ENCODE measurements around the gene SPTBN5.

- TF ChIP-seq CTCF (IDR thresholded peaks at IDR 0.05) = no peak
- no peak for TF ChIP-seq POLR2A (IDR thresholded peaks at IDR 0.05)
Observed at GRCh38 chr15:41928637-41929620, 35.1 kb upstream of the SPTBN5 start.
